GM21619 (cell line): ENCODE measurements around the gene HENMT1.
"Not testable (repeated sequence)": the region's sequence is repeated elsewhere in the genome, so short reads cannot be mapped to it uniquely, and the experiment has no call there.

Experiments used
- ATAC-seq: cut with Tn5 transposase; IDR thresholded peaks from one replicate; pipeline ENCODE4 v1.9.1; 2021; ENCODE audit not compliant: unreplicated experiment

HENMT1 gene

DNA sequence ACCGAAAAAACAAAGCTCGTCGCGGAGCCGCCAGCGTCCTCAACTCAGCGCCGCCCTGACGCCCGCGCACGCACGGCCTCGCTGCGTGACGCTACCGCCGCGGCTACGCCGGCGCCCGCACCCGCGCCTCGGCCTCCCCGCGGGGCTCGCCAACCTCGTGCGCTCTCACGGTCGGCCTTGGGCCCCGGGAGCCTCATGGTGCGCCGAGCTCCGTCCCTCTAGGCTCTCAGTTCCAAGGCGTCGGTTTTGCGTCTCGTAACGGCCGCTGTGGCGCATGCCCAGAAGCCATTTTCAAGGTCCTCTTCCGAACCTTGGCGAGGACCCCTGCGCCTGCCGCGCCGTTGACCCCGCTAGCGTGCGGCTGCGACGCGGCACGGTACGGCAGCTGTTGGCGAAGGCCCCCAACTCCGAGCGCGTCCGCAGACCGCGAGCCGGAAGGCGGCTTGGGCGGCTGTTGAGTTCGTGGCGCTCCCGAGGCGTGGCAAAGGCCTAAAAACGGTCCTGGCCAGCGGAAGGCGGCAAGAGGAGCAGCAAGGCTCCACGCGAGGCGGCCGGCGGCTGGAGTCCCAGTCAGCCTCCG, at the start of gene HENMT1:
HENMT1 (minus strand) TSS at position 64 of the 580 bp plus-strand sequence. CDS start 1,209 bp downstream, outside the sequence.
- ATAC-seq, result peak; percentile 80

GRCh38 chr1:108708691-108709660, 48.1 kb upstream of the HENMT1 start:
- no peak for ATAC-seq

- ATAC-seq, result no peak
Measured at GRCh38 chr1:108706643-108707042, 45.8 kb upstream of the HENMT1 start.

DNA sequence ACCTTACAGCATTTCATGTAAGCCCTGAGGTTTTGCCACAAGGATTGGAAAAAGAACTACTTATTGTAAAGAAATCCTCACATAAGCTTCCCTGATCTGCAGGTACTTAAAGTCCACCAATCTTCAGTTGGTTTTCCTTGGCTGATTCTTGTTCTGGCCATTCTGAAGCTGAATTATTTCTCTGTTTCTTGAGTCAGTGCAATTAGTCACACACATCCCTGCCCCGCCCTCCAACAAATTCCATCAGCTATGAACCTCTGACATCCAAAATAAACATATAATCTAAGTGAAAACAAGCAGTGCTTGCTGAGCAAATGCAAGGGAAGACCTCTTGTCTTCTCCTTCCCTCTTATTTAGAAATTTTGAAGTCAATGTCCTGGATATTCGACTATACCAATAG, 43.6 kb upstream of the HENMT1 start:
- no peak for ATAC-seq

DNA sequence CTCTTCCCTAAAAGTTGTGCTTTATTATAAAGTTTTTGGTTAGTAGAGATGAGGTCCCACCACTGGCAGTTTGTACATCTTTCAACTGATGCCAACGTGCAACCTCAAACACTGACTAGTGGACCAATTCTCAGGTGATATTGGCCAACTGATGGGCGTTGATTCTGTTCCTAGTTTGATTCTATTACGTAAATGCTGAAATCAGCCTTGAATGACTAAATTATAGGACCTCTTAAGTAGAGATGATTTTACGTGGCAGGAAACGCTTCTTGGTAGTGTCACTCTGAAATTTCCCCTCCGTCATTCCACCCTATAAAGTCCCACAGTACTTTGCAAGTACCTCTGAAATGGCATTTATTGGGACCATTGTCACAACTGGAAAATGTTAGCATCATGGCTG, 43.0 kb upstream of the HENMT1 start:
- no peak for ATAC-seq

DNA sequence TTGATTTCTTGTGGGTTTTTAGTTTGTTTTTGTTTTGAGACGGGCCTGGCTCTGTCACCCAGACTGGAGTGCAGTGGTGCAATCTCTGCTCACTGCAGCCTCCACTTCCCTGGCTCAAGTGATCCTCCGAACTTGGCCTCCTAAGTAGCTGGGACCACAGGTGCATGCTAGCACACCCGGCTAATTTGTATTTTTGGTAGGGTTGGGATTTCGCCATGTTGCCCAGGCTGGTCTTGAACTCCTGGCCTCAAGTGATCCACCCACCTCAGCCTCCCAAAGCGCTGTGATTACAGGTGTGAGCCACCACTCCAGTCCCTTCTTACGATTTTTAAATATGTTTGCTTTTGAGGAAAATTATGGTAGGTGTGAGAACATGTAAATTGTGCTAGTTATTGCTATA, 41.2 kb upstream of the HENMT1 start:
- ATAC-seq, result not testable (repeated sequence)

DNA sequence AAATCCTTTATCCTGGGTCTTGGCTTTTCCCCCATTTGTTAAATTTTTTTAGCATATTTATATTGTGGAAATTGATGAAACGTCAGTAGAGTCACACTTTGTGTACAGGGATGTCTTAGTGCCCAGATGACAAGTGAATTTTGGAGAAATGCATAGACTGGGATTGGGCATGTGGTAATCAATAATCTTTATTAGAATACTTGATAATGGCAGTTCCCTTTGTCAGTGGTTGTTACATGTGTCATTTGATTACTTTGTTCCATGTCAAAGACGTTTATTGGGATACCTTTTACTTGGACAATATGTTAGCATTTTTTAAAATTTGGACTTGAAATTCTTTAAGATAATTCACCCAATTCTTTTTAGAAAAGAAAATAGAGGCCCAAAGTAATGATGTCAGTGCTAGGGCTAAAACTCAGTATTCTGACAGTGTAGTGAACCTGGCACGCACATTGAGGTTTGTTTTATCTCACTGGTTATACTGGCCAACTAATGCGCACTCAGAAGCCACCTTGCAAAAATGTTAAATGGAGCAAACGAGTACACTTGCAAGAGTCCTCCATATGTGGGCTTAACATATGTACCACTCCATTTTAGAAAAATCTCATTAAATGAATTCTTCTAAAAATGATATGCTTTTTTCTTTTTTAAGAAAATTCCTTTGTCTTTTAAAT, 40.4 kb upstream of the HENMT1 start:
- no peak for ATAC-seq

DNA sequence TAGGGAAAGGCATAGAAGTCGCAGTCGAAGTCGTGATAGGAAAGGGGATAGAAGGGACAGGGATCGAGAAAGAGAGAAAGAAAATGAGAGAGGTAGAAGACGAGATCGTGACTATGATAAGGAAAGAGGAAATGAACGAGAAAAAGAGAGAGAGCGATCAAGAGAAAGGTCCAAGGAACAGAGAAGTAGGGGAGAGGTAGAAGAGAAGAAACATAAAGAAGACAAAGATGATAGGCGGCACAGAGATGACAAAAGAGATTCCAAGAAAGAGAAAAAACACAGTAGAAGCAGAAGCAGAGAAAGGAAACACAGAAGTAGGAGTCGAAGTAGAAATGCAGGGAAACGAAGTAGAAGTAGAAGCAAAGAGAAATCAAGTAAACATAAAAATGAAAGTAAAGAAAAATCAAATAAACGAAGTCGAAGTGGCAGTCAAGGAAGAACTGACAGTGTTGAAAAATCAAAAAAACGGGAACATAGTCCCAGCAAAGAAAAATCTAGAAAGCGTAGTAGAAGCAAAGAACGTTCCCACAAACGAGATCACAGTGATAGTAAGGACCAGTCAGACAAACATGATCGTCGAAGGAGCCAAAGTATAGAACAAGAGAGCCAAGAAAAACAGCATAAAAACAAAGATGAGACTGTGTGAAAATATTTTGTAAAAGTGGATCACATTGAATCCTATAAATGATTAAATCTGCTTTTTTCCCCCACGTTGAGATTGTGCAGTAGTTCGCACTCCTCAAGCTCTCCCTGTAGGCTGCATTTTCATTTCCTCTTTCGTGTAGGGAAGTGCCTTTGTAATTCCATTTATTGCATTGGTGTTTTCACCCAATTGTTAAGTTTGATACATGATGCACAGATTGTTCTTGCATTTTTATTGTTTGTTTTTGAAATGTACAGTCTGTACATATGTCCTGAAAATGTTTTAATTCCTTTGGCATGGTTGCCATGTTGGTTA, 38.8 kb upstream of the HENMT1 start:
- ATAC-seq, result no peak

DNA sequence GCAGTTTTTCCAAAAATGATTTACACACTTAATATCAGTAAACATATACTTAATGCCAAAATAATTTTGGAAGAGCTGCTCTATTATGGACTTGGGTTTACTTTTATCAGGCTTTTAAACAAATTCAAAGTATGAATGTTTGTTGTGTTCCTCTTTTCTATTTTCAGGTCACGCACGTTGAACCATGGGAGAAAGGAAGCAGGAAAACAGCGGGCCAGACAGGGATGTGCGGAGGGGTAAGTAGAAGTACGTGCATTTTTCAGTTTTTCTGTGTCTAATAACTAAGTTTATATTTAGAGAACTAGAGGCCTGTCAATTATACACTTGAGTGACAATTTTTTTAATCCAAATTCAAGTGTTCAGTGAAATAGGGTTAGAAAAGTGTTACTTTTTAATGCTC, 34.6 kb upstream of the HENMT1 start:
- ATAC-seq, result no peak

GRCh38 chr1:108692724-108693655, 32.1 kb upstream of the HENMT1 start:
- peak; percentile 50 for ATAC-seq

- ATAC-seq, result peak; percentile 93
Measured at GRCh38 chr1:108691942-108692723, 31.2 kb upstream of the HENMT1 start, which contains the start of gene PRPF38B. Gene PRPF38B, plus strand, starts transcription at chr1:108692310. Its CDS starts 282 bp downstream, at chr1:108692592.

GRCh38 chr1:108691128-108691941, 30.4 kb upstream of the HENMT1 start:
- no peak for ATAC-seq

- ATAC-seq, result no peak
Measured at GRCh38 chr1:108686614-108687313, 25.9 kb upstream of the HENMT1 start.

GRCh38 chr1:108685529-108685928, 24.6 kb upstream of the HENMT1 start:
- ATAC-seq, result no peak

- not testable (repeated sequence) for ATAC-seq
Measured at GRCh38 chr1:108681701-108682100, 20.8 kb upstream of the HENMT1 start.

DNA sequence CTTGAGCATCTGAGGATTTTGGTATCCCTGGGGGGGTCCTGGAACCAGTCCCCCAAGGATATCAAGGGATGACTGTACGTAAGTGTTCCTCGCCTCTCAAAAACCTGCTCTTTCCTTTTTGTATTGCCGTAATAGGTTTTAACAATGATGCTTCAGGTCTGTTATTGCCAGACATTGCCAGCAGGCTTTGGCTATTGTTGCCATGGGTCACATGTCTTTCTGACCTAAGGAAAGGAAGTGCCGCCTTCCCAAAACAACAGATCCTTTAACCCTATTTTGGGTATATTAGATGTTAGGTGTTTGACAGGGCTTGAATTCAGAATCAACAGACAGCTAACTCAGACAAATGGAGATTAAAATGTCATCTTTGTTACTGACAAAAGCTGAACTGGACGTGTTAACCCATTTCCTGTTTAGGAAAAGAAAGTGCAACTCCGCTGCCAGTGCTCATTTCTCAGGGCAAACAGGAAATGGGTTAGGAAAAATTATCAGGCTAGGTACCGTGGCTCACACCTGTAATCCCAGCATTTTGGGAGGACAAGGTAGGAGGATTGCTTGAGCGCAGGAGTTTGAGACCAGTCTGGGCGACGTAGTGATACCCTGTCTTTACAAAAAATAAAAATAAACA, 18.8 kb upstream of the HENMT1 start:
- no peak for ATAC-seq

DNA sequence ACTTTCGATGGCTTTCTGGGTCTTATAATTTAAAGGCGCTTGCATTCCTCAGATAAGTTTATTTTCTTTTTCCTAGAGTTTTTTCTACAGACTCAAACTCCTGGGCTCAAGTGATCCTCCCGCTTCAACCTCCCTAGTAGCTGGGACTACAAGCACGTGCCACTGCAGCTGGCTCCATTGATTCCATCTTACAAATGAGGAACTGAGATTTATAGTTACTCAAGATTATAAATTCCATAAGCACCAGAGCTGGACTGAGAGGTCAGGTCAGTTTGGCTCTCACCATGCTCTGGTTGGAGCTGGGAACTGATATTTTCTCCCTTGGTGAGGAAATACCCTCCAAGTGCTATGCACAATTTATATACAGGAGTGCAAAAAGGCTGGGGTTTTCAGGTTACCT, 17.8 kb upstream of the HENMT1 start:
- no peak for ATAC-seq
